Activated T-helper 17 cell treated with anti-CD3 and anti-CD28 coated beads, Interleukin-2, amount 50 U/mL, for 72 hours (primary cell): ENCODE results near the gene SPPL2B. TPM values are rescaled to one million over a fixed set of nuclear protein-coding genes. Genes with fewer than 3 reads are reported as not detected.
A peak's percentile ranks its signal among the peaks of the same experiment; 100 is the strongest.

ENCODE experiments used
- ATAC-seq: fragments of 150-1000 bp; cut with Tn5 transposase; replicated peaks from 2 replicates; pipeline ENCODE4 v1.10.0; 2021; ENCODE audit warnings: mild to moderate bottlenecking, moderate library complexity
- H3K27ac Mint-ChIP-seq: one replicate; pipeline ENCODE4 v1.8.0; 2022; ENCODE audit warnings: mixed read lengths
- H3K27me3 Mint-ChIP-seq: one replicate; pipeline ENCODE4 v1.8.0; 2022; ENCODE audit warnings: mixed read lengths
- H3K36me3 Mint-ChIP-seq: one replicate; pipeline ENCODE4 v1.8.0; 2022; ENCODE audit warnings: low read depth, mild to moderate bottlenecking, mixed read lengths
- H3K4me1 Mint-ChIP-seq: one replicate; pipeline ENCODE4 v1.8.0; 2022; ENCODE audit warnings: mixed read lengths
- H3K4me3 Mint-ChIP-seq: one replicate; pipeline ENCODE4 v1.8.0; 2022; ENCODE audit warnings: mild to moderate bottlenecking, mixed read lengths
- H3K9me3 Mint-ChIP-seq: one replicate; pipeline ENCODE4 v1.8.0; 2022; ENCODE audit warnings: mixed read lengths
- total RNA-seq, 2 donors: library from RNA; stranded (reverse); gene quantifications; one replicate each; pipeline ENCODE4 v1.2.3, GENCODE V29; 2022

The SPPL2B gene
- total RNA-seq, 2 donors from 2014 or later: 23.7 to 46.5 TPM

DNA sequence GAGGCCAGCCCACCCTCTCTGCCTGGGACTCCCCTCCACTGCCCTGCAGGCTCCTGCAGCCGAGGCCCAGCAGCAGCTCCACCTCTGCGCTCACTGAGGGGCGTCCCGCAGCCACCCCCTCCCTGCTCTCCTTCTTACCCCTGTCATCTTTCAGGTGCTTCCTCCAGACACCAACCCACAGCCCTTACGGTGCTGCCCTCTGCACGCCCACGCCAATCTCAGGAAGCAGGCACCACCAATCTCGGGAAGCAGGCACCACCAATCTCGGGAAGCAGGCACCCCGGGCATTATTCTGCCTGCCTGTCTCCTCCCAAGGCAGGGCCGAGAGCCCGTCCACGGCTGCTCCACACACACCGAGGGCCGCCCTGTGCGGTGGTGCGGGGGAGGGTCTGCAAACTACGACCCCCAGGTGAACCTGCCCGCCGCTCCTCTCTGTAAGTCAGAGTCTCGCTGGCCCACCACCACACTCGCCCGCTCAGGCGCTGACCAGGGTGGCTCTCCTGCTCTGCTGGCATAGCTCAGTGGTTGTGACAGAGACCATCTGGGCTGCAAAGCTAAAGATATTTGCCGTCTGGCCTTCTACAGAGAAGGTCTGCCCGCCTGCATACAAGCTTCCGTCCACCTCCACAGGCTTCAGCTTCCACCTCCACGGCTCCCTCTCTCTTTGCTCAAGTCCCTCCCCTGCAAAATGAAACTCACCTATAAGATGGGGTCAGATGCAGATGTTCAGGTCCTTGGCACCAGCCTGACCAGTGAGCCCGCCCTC lies 3.0 kb upstream of the SPPL2B start:
- peak overlapping the region; percentile 68 for H3K27ac Mint-ChIP-seq

DNA sequence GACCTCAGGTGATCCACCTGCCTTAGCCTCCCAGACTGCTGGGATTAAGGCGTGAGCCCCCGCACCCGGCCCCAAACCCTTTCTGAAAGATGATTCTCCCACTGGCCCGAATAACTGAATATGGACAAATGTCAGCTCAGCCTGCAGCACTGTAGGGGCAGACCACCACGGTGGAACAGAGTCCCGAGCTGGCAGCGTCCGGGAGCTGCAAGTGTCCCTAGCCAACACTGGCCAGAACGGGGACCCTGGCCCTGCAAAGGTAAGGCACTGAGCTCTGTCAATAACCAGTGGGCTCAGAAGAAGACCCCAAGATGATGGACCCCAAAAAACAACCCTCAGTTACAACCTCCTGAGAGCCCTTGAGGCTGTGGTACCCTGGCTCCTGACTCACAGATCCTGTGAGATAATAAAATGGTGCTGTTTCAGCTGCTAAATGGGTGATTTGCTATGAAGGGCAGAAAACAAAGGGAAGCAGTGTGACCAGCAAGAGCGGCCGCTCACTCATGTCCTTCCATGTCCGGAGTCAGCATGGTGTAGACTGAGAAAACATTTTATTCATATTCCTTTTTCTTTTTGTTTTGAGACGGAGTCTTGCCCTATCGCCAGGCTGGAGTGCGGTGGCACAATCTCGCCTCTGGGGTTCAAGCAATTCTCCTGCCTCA lies 1.7 kb upstream of the SPPL2B start:
- Mint-ChIP-seq H3K27ac (peak overlapping the region; percentile 97), H3K4me3 (peak overlapping the region; percentile 97), H3K27me3 (no peaks in the 10 kb centered on the region), H3K9me3 (no peaks in the 10 kb centered on the region), H3K36me3 (peaks cover 65% of the 10 kb centered on the region), H3K4me1 (peaks cover 24% of the 10 kb centered on the region)
- ATAC-seq: no peak

More for the DNA sequence above, 3.0 kb upstream of the SPPL2B start:
- H3K27me3 Mint-ChIP-seq: no peaks in the 10 kb centered on the region
- ATAC-seq: no peak
- H3K4me3 Mint-ChIP-seq: peak overlapping the region; percentile 97
- H3K9me3 Mint-ChIP-seq: no peaks in the 10 kb centered on the region
- peaks cover 24% of the 10 kb centered on the region for H3K4me1 Mint-ChIP-seq
- peaks cover 66% of the 10 kb centered on the region for H3K36me3 Mint-ChIP-seq

DNA sequence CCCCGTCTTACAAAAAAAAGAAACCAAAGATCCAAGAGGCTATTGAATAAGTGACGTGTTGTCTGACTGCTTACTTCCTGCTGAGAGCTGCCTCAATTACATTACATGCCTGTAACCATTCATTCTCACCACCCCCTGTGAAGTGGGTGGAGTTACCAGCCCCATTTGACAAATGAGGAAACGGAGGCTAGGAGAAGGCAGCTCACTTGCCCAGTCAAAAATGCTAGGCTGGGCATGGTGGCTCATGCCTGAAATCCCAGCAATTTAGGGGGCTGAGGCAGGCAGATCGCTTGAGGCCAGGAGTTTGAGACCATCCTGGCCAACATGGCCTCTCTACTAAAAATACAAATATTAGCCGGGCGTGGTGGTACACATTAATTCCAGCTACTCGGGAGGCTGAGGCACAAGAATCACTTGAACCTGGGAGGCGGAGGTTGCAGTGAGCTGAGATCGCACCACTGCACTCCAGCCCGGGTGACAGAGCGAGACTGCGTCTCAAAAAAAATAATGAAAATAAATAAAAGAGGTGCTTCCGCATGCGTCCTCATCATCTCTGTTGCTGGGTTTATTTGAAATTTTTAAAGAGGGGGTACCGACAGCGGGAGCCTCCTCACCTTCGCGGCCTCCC lies 597 bp upstream of the SPPL2B start:
- H3K9me3 Mint-ChIP-seq: no peaks in the 10 kb centered on the region

DNA sequence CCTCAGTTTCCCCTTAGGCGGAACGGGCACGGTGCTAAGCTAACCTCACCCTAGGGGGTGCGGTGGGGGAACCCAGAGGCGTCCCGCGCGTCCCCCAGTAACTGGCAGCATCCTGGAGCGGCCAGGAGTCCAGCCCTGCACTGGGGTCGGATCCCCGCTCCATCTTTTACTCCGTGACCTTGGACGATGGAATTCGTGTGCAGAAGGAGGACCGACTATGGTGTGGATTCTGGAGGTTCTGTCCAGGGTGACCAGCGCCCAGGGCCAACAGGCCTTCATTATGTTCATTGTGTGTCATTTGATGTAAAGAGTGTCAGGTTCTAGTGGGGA lies 630 bp downstream of the SPPL2B start:
- Mint-ChIP-seq H3K36me3 (peaks cover 43% of the 10 kb centered on the region), H3K9me3 (no peaks in the 10 kb centered on the region), H3K27me3 (no peaks in the 10 kb centered on the region), H3K27ac (peak overlapping the region; percentile 97), H3K4me3 (peak overlapping the region; percentile 97), H3K4me1 (peaks cover 24% of the 10 kb centered on the region)
- ATAC-seq: no peak

More for the DNA sequence above, 597 bp upstream of the SPPL2B start:
- Mint-ChIP-seq H3K4me3 (peak overlapping the region; percentile 97), H3K27ac (peak overlapping the region; percentile 97), H3K27me3 (no peaks in the 10 kb centered on the region), H3K36me3 (peaks cover 54% of the 10 kb centered on the region), H3K4me1 (peaks cover 24% of the 10 kb centered on the region)
- peak; percentile 83 for ATAC-seq

DNA sequence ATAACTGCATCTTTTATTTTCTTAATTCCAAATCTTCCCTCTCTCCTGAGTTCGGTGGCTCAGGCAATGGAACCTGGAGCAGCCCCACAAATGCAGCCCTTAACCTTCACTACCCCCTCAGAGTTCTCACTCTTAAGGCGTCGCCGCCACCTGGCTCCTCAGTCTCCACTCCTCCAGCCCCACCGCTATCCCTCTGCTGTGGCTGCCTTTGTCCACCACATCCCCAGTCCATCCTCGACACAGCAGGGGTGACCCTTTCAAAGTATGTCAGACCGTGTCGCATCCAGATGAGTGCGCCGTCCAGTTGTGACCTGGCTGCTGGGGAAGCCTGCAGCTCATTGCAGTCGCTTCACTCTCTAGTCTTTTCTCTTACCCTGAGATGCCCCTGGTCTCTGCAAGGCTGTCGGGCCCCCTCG lies 1.0 kb downstream of the SPPL2B start:
- Mint-ChIP-seq H3K27me3 (no peaks in the 10 kb centered on the region), H3K36me3 (peaks cover 39% of the 10 kb centered on the region), H3K27ac (peak overlapping the region; percentile 97), H3K4me1 (peaks cover 24% of the 10 kb centered on the region), H3K4me3 (peak overlapping the region; percentile 97), H3K9me3 (no peaks in the 10 kb centered on the region)
- no peak for ATAC-seq

DNA sequence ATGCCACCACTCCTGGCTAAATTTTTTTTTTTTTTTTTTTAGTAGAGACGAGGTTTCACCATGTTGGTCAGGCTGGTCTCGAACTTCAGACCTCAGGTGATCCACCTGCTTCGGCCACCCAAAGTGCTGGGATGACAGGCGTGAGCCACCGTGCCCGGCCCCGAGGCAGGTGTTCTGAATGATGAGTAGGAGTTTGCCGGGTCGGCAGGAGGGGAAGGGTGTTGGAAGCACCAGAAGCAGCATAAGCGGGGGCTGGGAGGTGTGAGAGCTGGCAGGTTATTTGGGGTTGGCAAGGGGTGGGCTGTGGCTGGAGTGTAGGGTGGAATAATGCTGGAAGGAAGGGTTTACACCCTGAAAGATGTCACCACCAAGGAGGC lies 1.8 kb downstream of the SPPL2B start:
- no peak for ATAC-seq

DNA sequence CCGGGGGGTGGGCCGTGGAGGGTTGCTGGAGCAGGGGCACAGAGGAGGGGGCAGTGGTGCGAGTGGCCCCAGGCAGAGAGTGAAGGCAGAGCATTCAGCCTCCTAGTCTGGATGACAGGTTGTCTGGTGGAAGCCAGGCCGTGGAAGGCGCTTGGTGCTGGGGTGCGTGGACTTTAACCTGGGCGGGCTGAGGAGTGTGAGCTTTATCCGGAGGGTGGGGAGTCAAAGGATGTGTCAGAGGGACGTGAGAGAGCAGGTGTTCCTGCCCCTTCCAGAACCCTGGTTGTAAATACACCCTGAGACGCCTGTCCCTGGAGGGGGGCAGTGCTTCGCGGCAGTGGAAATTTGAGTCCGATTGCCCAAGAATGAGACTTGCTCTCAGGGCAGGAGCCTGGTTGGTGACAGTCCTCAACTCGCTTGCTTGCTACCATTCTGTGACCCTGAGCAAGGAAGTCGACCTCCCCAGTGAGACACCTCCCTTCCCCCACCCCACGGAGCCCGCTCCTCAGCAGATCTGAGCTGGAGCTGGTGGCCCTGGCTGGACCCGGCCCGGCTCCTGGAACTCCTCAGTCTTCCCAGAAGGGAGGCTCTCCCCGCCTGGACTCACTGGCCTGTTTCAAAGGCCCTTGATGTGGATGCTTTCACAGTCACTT lies 2.3 kb downstream of the SPPL2B start:
- Mint-ChIP-seq H3K27ac (peak overlapping the region; percentile 97), H3K27me3 (no peaks in the 10 kb centered on the region), H3K4me1 (peaks cover 26% of the 10 kb centered on the region), H3K9me3 (peaks cover 3% of the 10 kb centered on the region), H3K4me3 (peak overlapping the region; percentile 97), H3K36me3 (peaks cover 29% of the 10 kb centered on the region)
- no peak for ATAC-seq

More for the DNA sequence above, 1.8 kb downstream of the SPPL2B start:
- H3K4me1 Mint-ChIP-seq: peaks cover 24% of the 10 kb centered on the region
- no peaks in the 10 kb centered on the region for H3K9me3 Mint-ChIP-seq
- peak overlapping the region; percentile 97 for H3K27ac Mint-ChIP-seq
- no peaks in the 10 kb centered on the region for H3K27me3 Mint-ChIP-seq
- peaks cover 34% of the 10 kb centered on the region for H3K36me3 Mint-ChIP-seq
- H3K4me3 Mint-ChIP-seq: peak overlapping the region; percentile 97

DNA sequence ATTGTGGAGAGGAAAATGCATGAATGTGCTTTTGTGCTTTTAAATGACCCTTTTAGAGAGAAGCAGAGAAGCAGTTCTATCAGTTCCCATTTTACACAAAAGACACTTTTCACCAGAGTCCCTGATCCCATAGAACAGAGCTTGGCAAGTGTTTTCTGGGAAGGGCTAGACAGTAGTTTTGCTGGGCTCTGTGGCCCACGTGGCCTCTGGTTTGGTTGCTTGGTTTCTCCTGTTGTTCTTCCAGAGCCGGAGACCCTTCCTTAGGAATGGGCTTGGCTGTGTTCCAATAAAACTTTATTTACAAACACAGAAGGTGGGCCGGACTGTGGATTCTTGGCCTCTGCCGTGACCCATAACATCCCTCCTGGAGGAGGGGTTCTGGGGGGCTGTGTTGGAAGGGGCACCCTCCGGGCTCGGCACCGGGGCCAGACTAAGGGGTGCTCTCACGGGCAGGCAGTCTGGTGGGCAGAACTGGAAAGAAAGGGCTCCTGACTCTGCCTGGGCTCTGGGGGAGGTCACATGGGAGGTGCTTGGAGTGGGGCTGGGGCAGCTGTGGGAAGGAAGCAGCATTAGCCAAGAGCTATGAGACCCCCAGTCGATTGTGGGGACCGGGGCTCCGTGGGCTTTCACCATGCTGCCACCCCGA lies 3.2 kb downstream of the SPPL2B start:
- H3K27ac Mint-ChIP-seq: no peak overlapping the region
- peaks cover 7% of the 10 kb centered on the region for H3K9me3 Mint-ChIP-seq
- H3K36me3 Mint-ChIP-seq: peaks cover 19% of the 10 kb centered on the region
- H3K27me3 Mint-ChIP-seq: no peaks in the 10 kb centered on the region
- no peak overlapping the region for H3K4me3 Mint-ChIP-seq
- ATAC-seq: no peak
- peaks cover 30% of the 10 kb centered on the region for H3K4me1 Mint-ChIP-seq

DNA sequence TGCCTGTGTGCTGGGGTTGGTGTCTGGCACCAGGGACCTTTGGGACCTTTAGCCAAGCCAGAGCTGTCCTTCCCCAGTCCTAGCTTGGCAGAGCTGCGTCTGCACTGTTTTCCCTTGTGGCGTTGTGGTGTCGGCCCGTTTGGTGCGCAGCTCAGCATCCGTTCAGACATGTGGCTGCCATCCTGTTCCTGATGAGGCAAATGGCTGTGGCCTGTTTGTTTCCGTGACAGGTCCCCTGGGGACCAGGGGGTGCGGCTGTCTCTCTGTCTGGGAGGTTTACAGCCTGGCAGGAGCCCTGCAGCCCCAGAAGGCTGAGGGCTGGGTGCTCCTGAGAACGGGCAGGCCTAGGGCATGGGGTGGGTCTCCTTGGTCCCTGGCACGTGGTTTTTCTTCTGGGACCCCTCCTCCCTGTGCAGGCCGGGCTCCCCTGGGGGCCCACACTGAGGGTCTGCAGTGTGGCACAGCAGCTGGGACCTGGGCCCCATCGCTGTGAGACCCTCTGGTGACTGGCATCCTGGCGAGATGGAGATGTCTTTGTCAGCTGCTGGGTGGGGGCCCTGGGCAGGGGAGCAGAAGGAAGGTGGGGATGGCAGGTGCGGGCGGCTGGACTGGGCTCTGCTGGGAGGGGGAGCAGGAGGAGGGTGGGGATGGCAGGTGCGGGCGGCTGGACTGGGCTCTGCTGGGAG lies 4.0 kb downstream of the SPPL2B start:
- peaks cover 7% of the 10 kb centered on the region for H3K9me3 Mint-ChIP-seq
- H3K27me3 Mint-ChIP-seq: no peaks in the 10 kb centered on the region
- ATAC-seq: no peak
- H3K27ac Mint-ChIP-seq: no peak overlapping the region
- peaks cover 11% of the 10 kb centered on the region for H3K36me3 Mint-ChIP-seq
- H3K4me1 Mint-ChIP-seq: peaks cover 28% of the 10 kb centered on the region
- H3K4me3 Mint-ChIP-seq: no peak overlapping the region

DNA sequence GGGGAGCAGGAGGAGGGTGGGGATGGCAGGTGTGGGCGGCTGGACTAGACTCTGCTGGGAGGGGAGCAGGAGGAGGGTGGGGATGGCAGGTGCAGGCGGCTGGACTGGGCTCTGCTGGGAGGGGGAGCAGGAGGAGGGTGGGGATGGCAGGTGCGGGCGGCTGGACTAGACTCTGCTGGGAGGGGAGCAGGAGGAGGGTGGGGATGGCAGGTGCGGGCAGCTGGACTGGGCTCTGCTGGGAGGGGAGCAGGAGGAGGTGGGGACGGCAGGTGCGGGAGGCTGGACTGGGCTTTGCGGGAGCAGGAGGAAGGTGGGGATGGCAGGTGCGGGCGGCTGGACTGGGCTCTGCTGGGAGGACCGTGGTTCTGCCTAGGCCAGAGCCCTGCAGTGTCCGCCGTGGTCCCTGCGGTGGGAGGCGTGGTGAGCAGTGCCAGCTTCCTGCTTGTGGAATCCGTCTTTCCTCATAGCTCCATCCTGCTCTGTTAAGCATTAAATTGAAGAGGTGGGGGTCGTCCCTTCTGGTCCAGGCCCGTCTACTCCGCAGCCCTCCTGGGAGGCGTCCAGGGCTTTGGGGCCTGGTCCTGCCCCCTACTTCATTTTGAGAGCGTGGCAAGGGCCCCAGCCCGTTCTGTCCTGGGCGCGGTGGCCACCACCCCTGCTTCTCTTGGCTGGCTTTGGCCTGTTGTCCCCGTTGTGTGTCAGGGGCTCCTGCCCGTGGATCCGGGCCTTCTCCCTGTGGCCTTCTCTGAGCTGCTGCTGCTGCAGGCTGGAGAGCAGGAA lies 4.7 kb downstream of the SPPL2B start:
- H3K27ac Mint-ChIP-seq: no peak overlapping the region
- ATAC-seq: no peak
- no peaks in the 10 kb centered on the region for H3K27me3 Mint-ChIP-seq
- peaks cover 24% of the 10 kb centered on the region for H3K4me1 Mint-ChIP-seq
- peaks cover 4% of the 10 kb centered on the region for H3K36me3 Mint-ChIP-seq
- peaks cover 7% of the 10 kb centered on the region for H3K9me3 Mint-ChIP-seq
- H3K4me3 Mint-ChIP-seq: no peak overlapping the region

DNA sequence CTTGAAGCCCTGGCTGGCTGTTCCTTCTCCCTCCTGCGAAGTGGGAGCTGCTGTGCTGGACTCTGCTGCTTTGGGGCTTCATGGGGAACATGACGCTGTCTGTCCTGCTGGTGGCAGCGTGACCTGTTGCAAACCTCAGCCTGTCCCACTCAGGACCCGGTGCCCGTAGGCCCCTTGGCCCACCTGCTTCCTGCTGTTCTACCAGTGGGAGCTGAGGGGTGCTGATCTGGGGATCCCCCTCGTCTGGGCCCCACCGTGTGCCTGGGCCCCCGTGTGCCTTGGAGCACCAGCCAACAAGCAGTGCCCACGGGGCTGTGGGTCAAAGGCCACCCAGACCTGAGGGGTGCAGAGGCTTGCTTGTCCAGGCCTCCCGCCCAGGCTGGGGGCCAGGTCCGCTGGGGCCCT lies 5.3 kb downstream of the SPPL2B start:
- H3K4me3 Mint-ChIP-seq: no peak overlapping the region
- no peak for ATAC-seq
- no peaks in the 10 kb centered on the region for H3K36me3 Mint-ChIP-seq
- peaks cover 7% of the 10 kb centered on the region for H3K9me3 Mint-ChIP-seq
- H3K27me3 Mint-ChIP-seq: no peaks in the 10 kb centered on the region
- H3K4me1 Mint-ChIP-seq: peaks cover 24% of the 10 kb centered on the region
- no peak overlapping the region for H3K27ac Mint-ChIP-seq

DNA sequence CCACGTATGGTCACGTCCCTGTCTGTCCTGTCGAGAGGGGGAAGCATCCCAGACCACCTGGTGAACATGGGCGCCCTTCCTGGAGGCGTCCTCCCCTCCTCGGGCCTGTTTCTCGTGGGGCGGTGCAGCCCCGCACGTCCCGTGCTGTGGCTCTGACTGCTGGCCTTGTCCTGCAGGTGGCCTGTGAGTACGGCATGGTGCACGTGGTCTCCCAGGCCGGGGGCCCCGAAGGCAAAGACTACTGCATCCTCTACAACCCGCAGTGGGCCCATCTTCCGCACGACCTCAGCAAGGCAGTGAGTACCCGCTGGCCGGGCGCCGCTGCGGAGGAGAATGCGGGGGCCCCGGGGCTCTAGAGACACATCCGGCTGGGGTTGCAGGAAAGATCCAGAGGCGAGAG lies 5.9 kb downstream of the SPPL2B start:
- H3K9me3 Mint-ChIP-seq: peaks cover 7% of the 10 kb centered on the region
- no peaks in the 10 kb centered on the region for H3K27me3 Mint-ChIP-seq
- H3K4me1 Mint-ChIP-seq: peaks cover 21% of the 10 kb centered on the region
- H3K4me3 Mint-ChIP-seq: no peak overlapping the region
- H3K36me3 Mint-ChIP-seq: no peaks in the 10 kb centered on the region
- ATAC-seq: no peak
- H3K27ac Mint-ChIP-seq: no peak overlapping the region
